Osteocyte (in vitro differentiated cells): ENCODE results near the gene CPA2. TPM values are rescaled to one million over a fixed set of nuclear protein-coding genes. Genes with fewer than 3 reads are reported as not detected.

Experiments
- DNase-seq: peaks from one replicate; pipeline ENCODE4 v3.0.0; 2021; ENCODE audit warnings: mixed read lengths; ENCODE audit not compliant: unreplicated experiment; ENCODE audit errors: extremely low spot score
- H3K27ac Mint-ChIP-seq: one replicate; pipeline ENCODE4 v1.8.0; 2021; ENCODE audit warnings: mild to moderate bottlenecking, mixed read lengths; ENCODE audit not compliant: unreplicated experiment
- H3K27me3 Mint-ChIP-seq: one replicate; pipeline ENCODE4 v1.8.0; 2021; ENCODE audit warnings: mixed read lengths; ENCODE audit not compliant: unreplicated experiment
- H3K36me3 Mint-ChIP-seq: one replicate; pipeline ENCODE4 v1.8.0; 2021; ENCODE audit warnings: mixed read lengths; ENCODE audit not compliant: unreplicated experiment
- H3K4me1 Mint-ChIP-seq: one replicate; pipeline ENCODE4 v1.8.0; 2021; ENCODE audit warnings: mixed read lengths; ENCODE audit not compliant: unreplicated experiment
- H3K4me3 Mint-ChIP-seq: one replicate; pipeline ENCODE4 v1.8.0; 2021; ENCODE audit warnings: mild to moderate bottlenecking, moderate library complexity, mixed read lengths; ENCODE audit not compliant: unreplicated experiment
- H3K9me3 Mint-ChIP-seq: one replicate; pipeline ENCODE4 v1.8.0; 2021; ENCODE audit warnings: mixed read lengths; ENCODE audit not compliant: unreplicated experiment
- total RNA-seq: library from RNA; stranded (reverse); gene quantifications from 2 replicates; pipeline ENCODE4 v1.2.1, GENCODE V29; 2021
- TF ChIP-seq, protein P1 (sequence below): fragments of 200-600 bp; sonication (generic); IDR thresholded peaks from 2 replicates; pipeline ENCODE4 v1.5.0; 2021; ENCODE audit warnings: antibody characterized with exemption, mild to moderate bottlenecking, moderate library complexity

CPA2 gene
- total RNA-seq, 1 donor from 2014 or later, result not detected

DNA sequence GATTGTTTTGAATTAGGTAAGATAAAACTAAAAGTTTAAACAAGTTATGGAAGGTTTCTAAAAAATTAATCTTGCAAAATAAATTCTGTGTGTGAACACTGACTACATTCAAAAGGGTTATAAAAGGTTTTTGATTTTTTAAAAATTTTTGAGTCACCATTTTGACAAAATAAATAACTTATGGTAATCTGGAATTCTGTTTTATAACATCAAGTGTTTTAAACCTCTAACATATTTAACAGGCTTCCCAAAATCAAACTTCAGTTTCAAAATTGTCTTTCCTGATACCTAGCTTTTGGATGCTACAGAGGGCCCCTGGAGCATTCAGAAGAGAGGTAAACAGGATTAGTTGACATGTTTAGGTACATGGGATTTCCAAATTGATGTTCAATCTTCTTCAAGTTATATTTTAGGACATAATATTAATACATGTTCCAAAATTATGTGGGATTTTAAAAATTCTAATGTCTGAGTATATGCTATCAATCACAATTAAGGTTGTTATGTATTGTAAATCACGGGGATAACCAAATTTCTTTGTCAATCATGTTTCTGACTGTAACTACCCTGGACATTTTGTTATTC, 8.1 kb upstream of the CPA2 start:
- no peak for DNase-seq
- Mint-ChIP-seq H3K9me3 (peaks cover 11% of the 10 kb centered on the region), H3K4me1 (peaks cover 3% of the 10 kb centered on the region)

DNA sequence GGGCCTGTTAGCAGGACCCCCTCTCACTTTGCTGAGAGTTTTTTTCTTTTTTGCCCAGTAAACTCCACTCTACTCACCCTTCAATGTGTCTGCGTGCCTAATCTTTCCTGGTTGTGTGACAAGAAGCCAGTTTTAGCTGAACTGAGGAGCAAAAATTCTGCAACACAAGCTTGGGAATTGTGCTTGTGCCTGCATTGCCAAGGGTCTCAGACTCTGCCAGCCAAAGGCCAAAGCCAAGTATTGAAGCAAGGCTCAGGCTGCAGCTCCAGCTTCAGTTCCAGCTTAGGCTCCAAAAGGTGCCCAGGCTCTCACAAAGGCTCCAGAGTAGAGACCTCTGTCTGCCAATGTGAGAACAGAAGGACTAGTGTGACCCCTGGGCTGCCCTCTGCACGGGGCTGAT, 4.2 kb upstream of the CPA2 start:
- Mint-ChIP-seq H3K36me3 (no peaks in the 10 kb centered on the region), H3K4me1 (peaks cover 13% of the 10 kb centered on the region), H3K9me3 (peaks cover 5% of the 10 kb centered on the region), H3K27me3 (no peaks in the 10 kb centered on the region), H3K27ac (no peak overlapping the region), H3K4me3 (no peak overlapping the region)
- no peak for DNase-seq
- TF ChIP-seq, protein P1, sequence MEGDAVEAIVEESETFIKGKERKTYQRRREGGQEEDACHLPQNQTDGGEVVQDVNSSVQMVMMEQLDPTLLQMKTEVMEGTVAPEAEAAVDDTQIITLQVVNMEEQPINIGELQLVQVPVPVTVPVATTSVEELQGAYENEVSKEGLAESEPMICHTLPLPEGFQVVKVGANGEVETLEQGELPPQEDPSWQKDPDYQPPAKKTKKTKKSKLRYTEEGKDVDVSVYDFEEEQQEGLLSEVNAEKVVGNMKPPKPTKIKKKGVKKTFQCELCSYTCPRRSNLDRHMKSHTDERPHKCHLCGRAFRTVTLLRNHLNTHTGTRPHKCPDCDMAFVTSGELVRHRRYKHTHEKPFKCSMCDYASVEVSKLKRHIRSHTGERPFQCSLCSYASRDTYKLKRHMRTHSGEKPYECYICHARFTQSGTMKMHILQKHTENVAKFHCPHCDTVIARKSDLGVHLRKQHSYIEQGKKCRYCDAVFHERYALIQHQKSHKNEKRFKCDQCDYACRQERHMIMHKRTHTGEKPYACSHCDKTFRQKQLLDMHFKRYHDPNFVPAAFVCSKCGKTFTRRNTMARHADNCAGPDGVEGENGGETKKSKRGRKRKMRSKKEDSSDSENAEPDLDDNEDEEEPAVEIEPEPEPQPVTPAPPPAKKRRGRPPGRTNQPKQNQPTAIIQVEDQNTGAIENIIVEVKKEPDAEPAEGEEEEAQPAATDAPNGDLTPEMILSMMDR, result no peak

More for the DNA sequence above, 8.1 kb upstream of the CPA2 start:
- Mint-ChIP-seq H3K27ac (no peak overlapping the region), H3K36me3 (peaks cover 2% of the 10 kb centered on the region), H3K27me3 (no peaks in the 10 kb centered on the region), H3K4me3 (no peak overlapping the region)
- TF ChIP-seq, protein P1, result no peak

DNA sequence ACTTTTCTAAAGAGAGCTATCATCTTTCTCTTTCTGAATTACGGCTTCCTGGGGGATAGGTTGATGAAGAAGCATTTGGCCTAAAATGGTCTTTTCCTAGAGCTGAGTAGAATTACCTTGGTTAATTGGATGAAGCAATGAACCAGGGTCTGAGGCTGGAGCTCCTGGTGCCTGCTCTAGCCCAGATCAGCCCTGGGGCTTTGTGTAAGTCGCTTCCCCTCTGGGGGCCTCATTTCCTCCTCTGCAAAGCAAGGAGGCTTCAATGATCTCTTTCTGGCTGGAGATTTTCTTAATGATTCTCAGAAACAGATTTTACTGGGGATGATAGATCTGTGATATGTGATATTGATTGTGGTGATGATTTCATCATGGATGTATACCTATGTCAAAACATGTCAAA, 3.5 kb upstream of the CPA2 start:
- TF ChIP-seq, protein P1, result no peak
- H3K4me3 Mint-ChIP-seq, result no peak overlapping the region
- H3K4me1 Mint-ChIP-seq, result peaks cover 16% of the 10 kb centered on the region
- no peaks in the 10 kb centered on the region for H3K36me3 Mint-ChIP-seq
- peaks cover 5% of the 10 kb centered on the region for H3K9me3 Mint-ChIP-seq
- no peak for DNase-seq
- H3K27me3 Mint-ChIP-seq, result no peaks in the 10 kb centered on the region
- no peak overlapping the region for H3K27ac Mint-ChIP-seq

DNA sequence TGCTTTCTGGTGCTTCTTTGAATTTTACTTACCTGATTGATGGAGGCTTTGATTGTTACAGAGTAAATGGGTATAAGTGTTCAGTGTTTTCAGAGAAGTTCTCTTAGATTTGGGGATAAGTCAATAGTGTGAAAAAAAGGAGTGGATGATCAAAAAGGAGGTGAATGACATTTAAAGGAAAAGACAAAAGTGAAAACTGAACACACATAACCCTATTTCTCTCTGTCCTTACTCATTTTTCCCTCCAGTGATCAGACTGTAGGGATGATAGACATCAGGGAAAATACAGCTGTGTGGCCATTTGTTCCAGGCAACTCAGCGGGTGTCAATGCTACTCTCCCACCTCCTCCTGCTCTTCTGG, 278 bp downstream of the CPA2 start:
- TF ChIP-seq, protein P1, result no peak
- no peaks in the 10 kb centered on the region for H3K9me3 Mint-ChIP-seq

DNA sequence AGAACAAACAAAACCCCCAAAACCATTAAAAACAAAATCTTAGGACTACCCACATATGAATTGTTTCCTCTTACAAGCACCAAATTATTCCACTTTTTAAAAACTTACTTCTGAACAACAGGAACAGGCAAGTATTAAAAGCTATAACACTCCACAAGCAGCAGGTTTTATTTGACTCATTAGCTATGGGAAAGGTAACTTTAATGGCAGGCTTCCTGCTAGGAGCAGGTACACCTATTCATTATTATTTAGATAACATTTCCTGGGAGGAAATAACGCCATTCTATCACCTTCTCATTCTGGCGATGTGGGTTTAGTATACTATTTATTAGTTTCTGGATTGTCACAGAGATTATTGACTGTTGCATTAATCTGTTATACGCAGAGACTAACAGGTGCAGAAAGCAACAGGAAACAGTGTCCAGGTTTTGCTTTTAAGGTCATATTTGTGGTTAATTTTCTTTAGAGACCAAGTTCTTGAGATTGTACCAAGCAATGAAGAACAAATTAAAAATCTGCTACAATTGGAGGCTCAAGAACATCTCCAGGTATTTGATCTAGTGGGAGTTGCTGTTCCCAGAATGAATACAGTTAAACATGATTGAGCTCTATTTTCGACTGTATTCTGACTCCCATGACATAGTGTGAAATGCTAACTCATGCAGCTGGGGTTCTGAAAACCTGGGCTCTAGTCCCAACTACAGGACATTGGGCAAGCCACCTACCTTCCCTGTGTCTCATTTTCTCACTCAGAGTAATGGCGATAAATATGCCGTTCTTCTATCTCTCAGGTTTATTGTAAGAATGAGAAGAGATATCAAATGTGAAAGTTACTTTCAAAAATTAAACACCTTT, 2.0 kb downstream of the CPA2 start:
- Mint-ChIP-seq H3K27me3 (no peaks in the 10 kb centered on the region), H3K4me1 (peaks cover 36% of the 10 kb centered on the region), H3K36me3 (no peaks in the 10 kb centered on the region), H3K27ac (no peak overlapping the region), H3K9me3 (no peaks in the 10 kb centered on the region), H3K4me3 (no peak overlapping the region)
- TF ChIP-seq, protein P1, result no peak
- no peak for DNase-seq

More for the DNA sequence above, 278 bp downstream of the CPA2 start:
- peaks cover 22% of the 10 kb centered on the region for H3K4me1 Mint-ChIP-seq
- no peaks in the 10 kb centered on the region for H3K27me3 Mint-ChIP-seq
- H3K36me3 Mint-ChIP-seq, result no peaks in the 10 kb centered on the region
- no peak overlapping the region for H3K27ac Mint-ChIP-seq
- DNase-seq, result no peak
- H3K4me3 Mint-ChIP-seq, result no peak overlapping the region
